Gastrocnemius medialis (tissue), 4 donors: ENCODE measurements around the gene WNT2.

Source experiments
- POLR2A ChIP-seq, 2 donors: fragments of 450-650 bp; IDR thresholded peaks; one replicate each; pipeline ENCODE4 v1.6.1; 2017; ENCODE audit warnings: antibody characterized with exemption in 2 of 2, mild to moderate bottlenecking in 2 of 2, moderate library complexity in 2 of 2
- TF ChIP-seq, protein P1 (sequence below), 5 experiments: fragments of 450-650 bp in 3 of 5; fragments of 200-600 bp in 2 of 5; sonication (generic) in 2 of 5; IDR thresholded peaks in 4 of 5; conservative IDR thresholded peaks in 1 of 5; 1 replicate in 4 of 5; 2 replicates in 1 of 5; pipeline ENCODE4 v1.5.1; 2016 to 2019; ENCODE audit warnings: antibody characterized with exemption in 5 of 5, mild to moderate bottlenecking in 3 of 5, moderate library complexity in 3 of 5

DNA sequence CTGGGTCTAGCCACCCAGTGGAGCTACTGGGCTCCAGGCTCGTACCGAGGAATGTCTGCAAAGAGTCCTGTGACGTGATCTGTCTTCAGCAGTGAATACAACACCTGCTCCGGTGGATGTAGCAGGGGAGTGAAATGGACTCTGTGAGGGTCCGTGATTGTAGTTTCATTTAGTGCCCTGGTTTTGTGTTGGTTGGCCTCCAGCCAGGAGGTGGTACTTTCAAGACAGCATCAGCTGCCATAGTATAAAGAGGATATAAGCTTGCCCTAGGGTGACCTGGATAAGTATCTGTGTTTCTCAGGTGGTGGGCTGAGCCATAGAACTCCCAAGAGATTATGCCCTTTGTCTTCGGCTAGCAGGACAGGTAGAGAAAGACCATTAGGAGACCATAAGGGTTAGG is 24.6 kb upstream of the WNT2 start:
- no peak for TF ChIP-seq POLR2A (IDR thresholded peaks at IDR 0.05)
- TF ChIP-seq, protein P1, sequence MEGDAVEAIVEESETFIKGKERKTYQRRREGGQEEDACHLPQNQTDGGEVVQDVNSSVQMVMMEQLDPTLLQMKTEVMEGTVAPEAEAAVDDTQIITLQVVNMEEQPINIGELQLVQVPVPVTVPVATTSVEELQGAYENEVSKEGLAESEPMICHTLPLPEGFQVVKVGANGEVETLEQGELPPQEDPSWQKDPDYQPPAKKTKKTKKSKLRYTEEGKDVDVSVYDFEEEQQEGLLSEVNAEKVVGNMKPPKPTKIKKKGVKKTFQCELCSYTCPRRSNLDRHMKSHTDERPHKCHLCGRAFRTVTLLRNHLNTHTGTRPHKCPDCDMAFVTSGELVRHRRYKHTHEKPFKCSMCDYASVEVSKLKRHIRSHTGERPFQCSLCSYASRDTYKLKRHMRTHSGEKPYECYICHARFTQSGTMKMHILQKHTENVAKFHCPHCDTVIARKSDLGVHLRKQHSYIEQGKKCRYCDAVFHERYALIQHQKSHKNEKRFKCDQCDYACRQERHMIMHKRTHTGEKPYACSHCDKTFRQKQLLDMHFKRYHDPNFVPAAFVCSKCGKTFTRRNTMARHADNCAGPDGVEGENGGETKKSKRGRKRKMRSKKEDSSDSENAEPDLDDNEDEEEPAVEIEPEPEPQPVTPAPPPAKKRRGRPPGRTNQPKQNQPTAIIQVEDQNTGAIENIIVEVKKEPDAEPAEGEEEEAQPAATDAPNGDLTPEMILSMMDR (IDR thresholded peaks at IDR 0.05 in 4 of 5, conservative IDR thresholded peaks at IDR 0.05 in 1 of 5) = no peak
